Lower lobe of right lung (tissue), 2 donors: ENCODE data around the gene ATP6V1G3. TPM values are rescaled to one million over a fixed set of nuclear protein-coding genes. Genes with fewer than 3 reads are reported as not detected.

ENCODE experiments used
- ATAC-seq, 2 donors: fragments of 200-7000 bp; cut with Tn5 transposase; one replicate each; pipeline ENCODE4 v1.9.1; 2020 to 2022; ENCODE audit warnings: mild to moderate bottlenecking in 2 of 2, moderate library complexity in 2 of 2
- DNase-seq: peaks from one replicate; pipeline ENCODE4 v3.0.0-alpha.2; 2020
- H3K27ac ChIP-seq: fragments of 200-600 bp; one replicate; pipeline ENCODE4 v1.8.0; 2022
- H3K27me3 ChIP-seq: fragments of 200-600 bp; one replicate; pipeline ENCODE4 v1.8.0; 2022; ENCODE audit warnings: low read depth
- H3K36me3 ChIP-seq: fragments of 200-600 bp; one replicate; pipeline ENCODE4 v1.8.0; 2022; ENCODE audit warnings: mild to moderate bottlenecking
- H3K4me1 ChIP-seq: fragments of 200-600 bp; one replicate; pipeline ENCODE4 v1.8.0; 2022
- H3K4me3 ChIP-seq: fragments of 200-600 bp; one replicate; pipeline ENCODE4 v1.8.0; 2022; ENCODE audit warnings: mild to moderate bottlenecking
- H3K9me3 ChIP-seq: fragments of 200-600 bp; one replicate; pipeline ENCODE4 v1.8.0; 2022
- intact Hi-C: fragments of 100-400 bp; cut with DNase I; formaldehyde crosslinking; loops from one replicate; pipeline ENCODE4 v1.11.0; 2022
- total RNA-seq: library from RNA; stranded (reverse); fragmentation: NEBNext Ultra II Directional; extraction: Animal tissue kit (Norgen Biotek cat#: 25700); gene quantifications from one replicate; pipeline ENCODE4 v1.2.1, GENCODE V29; 2021
- TF ChIP-seq, protein P1 (sequence below): fragments of 200-600 bp; IDR thresholded peaks from one replicate; pipeline ENCODE4 v1.8.0; 2022; ENCODE audit warnings: antibody characterized with exemption, mild to moderate bottlenecking
- donor health status: DM: no; HTN: yes; CAD: no; lungs with severe emphysema.

The ATP6V1G3 gene
- total RNA-seq, 1 donor from 2014 or later: not detected

GRCh38 chr1:198497326-198498102 is 43.0 kb downstream of the ATP6V1G3 start:
- Histone ChIP-seq H3K4me1 (peaks cover 3% of the 10 kb centered on the region), H3K4me3 (no peak overlapping the region), H3K36me3 (no peaks in the 10 kb centered on the region), H3K9me3 (no peaks in the 10 kb centered on the region), H3K27me3 (no peaks in the 10 kb centered on the region), H3K27ac (no peak overlapping the region)
- ATAC-seq (peak in 1 of 2 donors; percentile 65), DNase-seq (no peak)
- intact Hi-C loops: no loop called here
- TF ChIP-seq, protein P1, sequence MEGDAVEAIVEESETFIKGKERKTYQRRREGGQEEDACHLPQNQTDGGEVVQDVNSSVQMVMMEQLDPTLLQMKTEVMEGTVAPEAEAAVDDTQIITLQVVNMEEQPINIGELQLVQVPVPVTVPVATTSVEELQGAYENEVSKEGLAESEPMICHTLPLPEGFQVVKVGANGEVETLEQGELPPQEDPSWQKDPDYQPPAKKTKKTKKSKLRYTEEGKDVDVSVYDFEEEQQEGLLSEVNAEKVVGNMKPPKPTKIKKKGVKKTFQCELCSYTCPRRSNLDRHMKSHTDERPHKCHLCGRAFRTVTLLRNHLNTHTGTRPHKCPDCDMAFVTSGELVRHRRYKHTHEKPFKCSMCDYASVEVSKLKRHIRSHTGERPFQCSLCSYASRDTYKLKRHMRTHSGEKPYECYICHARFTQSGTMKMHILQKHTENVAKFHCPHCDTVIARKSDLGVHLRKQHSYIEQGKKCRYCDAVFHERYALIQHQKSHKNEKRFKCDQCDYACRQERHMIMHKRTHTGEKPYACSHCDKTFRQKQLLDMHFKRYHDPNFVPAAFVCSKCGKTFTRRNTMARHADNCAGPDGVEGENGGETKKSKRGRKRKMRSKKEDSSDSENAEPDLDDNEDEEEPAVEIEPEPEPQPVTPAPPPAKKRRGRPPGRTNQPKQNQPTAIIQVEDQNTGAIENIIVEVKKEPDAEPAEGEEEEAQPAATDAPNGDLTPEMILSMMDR: no peak

DNA sequence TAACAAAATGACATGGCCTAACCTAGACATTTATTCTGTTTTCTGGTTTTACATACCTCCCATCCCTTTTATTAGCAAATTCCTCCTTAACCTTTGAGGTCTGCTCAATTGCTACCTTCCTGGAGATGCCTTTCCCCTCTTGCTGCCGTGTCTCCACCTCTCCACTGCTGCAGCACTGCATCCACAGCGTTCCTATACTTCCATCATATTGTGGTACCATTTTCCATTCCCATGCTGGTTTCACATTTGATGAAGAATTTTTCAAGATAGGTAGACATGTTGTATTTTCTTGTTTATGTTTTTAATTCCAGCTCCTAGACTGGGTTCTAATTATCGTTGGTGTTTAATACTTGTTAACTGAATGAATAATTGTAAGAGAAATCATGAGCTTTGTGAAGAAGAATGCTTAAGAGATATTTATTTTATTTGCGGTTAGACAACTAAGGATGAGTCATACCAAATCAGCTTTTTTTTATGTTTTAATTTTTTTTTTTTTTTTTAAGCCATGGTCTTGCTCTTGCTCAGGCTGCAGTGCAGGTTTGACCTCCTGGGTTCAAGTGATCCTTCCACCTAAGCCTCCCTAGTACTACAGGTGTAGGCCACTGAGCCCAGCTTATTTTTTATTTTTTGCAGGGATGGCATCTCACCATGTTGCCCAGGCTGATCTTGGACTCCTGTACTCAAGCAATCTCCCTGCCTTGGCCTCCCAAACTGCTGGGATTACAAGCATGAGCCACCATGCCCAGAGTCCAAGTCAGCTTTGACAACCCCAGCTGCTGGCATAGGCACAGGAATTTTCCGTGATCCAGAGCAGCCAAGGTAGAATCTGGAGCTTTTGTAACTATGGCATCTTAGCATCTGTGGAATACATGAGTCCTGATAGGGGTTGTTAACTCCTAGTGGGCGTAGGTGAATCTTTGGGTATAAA is 44.0 kb downstream of the ATP6V1G3 start:
- no peak overlapping the region for H3K27ac ChIP-seq
- no peak overlapping the region for H3K4me3 ChIP-seq
- H3K4me1 ChIP-seq: peaks cover 3% of the 10 kb centered on the region
- no peak for DNase-seq
- no peaks in the 10 kb centered on the region for H3K27me3 ChIP-seq
- H3K9me3 ChIP-seq: no peaks in the 10 kb centered on the region
- H3K36me3 ChIP-seq: no peaks in the 10 kb centered on the region
- TF ChIP-seq, protein P1: no peak
- intact Hi-C loops: no loop called here
- no peak for ATAC-seq

DNA sequence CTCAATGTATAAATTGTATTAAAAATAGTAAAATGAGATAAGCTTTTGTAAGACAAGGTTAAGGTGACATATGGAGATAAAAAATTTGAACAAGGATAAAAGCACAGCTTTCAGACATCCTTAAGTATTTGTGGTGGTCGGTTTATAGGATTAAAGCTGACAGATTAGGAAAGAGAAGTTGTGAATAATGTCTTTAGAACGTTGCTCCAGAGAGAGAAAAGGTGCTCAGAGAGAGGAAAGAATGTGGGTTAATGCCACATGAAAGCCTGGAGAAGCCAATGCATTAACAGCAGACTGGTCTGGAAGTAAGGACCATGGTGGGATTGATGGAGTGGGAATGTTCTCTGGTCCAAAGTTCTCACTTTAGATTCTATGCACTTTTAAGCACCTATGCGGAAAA is 44.8 kb downstream of the ATP6V1G3 start:
- TF ChIP-seq, protein P1: no peak
- H3K9me3 ChIP-seq: no peaks in the 10 kb centered on the region
- no peaks in the 10 kb centered on the region for H3K36me3 ChIP-seq
- no peak overlapping the region for H3K27ac ChIP-seq
- intact Hi-C loops: no loop called here
- no peaks in the 10 kb centered on the region for H3K27me3 ChIP-seq
- no peak overlapping the region for H3K4me3 ChIP-seq
- H3K4me1 ChIP-seq: peaks cover 3% of the 10 kb centered on the region
- DNase-seq (no peak), ATAC-seq (no peak)

- H3K4me3 ChIP-seq: no peak overlapping the region
- H3K36me3 ChIP-seq: no peaks in the 10 kb centered on the region
- no peaks in the 10 kb centered on the region for H3K27me3 ChIP-seq
- no peak overlapping the region for H3K27ac ChIP-seq
- DNase-seq (no peak), ATAC-seq (peak in 1 of 2 donors; percentile 34)
- intact Hi-C loops: no loop called here
- peaks cover 3% of the 10 kb centered on the region for H3K4me1 ChIP-seq
- TF ChIP-seq, protein P1: no peak
- H3K9me3 ChIP-seq: no peaks in the 10 kb centered on the region
These were observed 45.8 kb downstream of the ATP6V1G3 start for GRCh38 chr1:198494658-198495103.

GRCh38 chr1:198494139-198494538 is 46.3 kb downstream of the ATP6V1G3 start:
- no peak for ATAC-seq
- intact Hi-C loops: no loop called here
- Histone ChIP-seq H3K4me1 (peaks cover 3% of the 10 kb centered on the region), H3K27ac (no peak overlapping the region), H3K27me3 (no peaks in the 10 kb centered on the region), H3K9me3 (no peaks in the 10 kb centered on the region), H3K36me3 (no peaks in the 10 kb centered on the region), H3K4me3 (no peak overlapping the region)
- no peak for DNase-seq
- TF ChIP-seq, protein P1: no peak
